Measurements from ENCODE around the gene ZNF445.
"Not testable (repeated sequence)": the region's sequence is repeated elsewhere in the genome, so short reads cannot be mapped to it uniquely, and the experiment has no call there.

Gene ZNF445

GRCh38 chr3:44477312-44478030 is at the start of gene ZNF445:
ZNF445 (minus strand) TSS chr3:44477670; CDS start chr3:44455549, 22,121 bp downstream.
- DNase-seq: peak; percentile 71 to 79

- no peak for DNase-seq
Observed at GRCh38 chr3:44525060-44525459, 47.6 kb upstream of the ZNF445 start.

- DNase-seq: no peak
Observed at GRCh38 chr3:44522494-44522933, 45.0 kb upstream of the ZNF445 start.

- no peak for DNase-seq
Observed at GRCh38 chr3:44521721-44522120, 44.3 kb upstream of the ZNF445 start.

GRCh38 chr3:44518782-44519156 is 41.3 kb upstream of the ZNF445 start:
- DNase-seq: no peak

GRCh38 chr3:44516230-44516629 is 38.8 kb upstream of the ZNF445 start:
- DNase-seq: no peak

GRCh38 chr3:44513513-44513912 is 36.0 kb upstream of the ZNF445 start:
- DNase-seq: no peak

- no peak for DNase-seq
Observed at GRCh38 chr3:44511238-44511566, 33.7 kb upstream of the ZNF445 start.

GRCh38 chr3:44510000-44510368 is 32.5 kb upstream of the ZNF445 start:
- no peak for DNase-seq

- DNase-seq: peak in 1 of 2 experiments; percentile 1
Observed at GRCh38 chr3:44509393-44509921, 32.0 kb upstream of the ZNF445 start.

GRCh38 chr3:44506961-44507360 is 29.5 kb upstream of the ZNF445 start:
- DNase-seq: no peak

- no peak for DNase-seq
Observed at GRCh38 chr3:44506556-44506955, 29.1 kb upstream of the ZNF445 start.

- no peak for DNase-seq
Observed at GRCh38 chr3:44504566-44504965, 27.1 kb upstream of the ZNF445 start.

- not testable (repeated sequence) for DNase-seq
Observed at GRCh38 chr3:44503178-44503577, 25.7 kb upstream of the ZNF445 start.

- DNase-seq: no peak
Observed at GRCh38 chr3:44501971-44502370, 24.5 kb upstream of the ZNF445 start.

- not testable (repeated sequence) for DNase-seq
Observed at GRCh38 chr3:44499899-44500168, 22.4 kb upstream of the ZNF445 start.

GRCh38 chr3:44499149-44499898 is 21.9 kb upstream of the ZNF445 start:
- DNase-seq: no peak

GRCh38 chr3:44495636-44496415 is 18.4 kb upstream of the ZNF445 start:
- DNase-seq: no peak

GRCh38 chr3:44492496-44492895 is 15.0 kb upstream of the ZNF445 start:
- DNase-seq: no peak

- DNase-seq: no peak
Observed at GRCh38 chr3:44482721-44483120, 5.3 kb upstream of the ZNF445 start.

- DNase-seq: no peak
Observed at GRCh38 chr3:44478606-44479094, 1.2 kb upstream of the ZNF445 start.

GRCh38 chr3:44478055-44478468 is 592 bp upstream of the ZNF445 start:
- peak in 1 of 2 experiments; percentile 6 for DNase-seq

GRCh38 chr3:44476963-44477311 is 533 bp downstream of the ZNF445 start:
- DNase-seq: no peak

GRCh38 chr3:44476181-44476611 is 1.3 kb downstream of the ZNF445 start:
- DNase-seq: no peak
